SK-N-SH treated with all-trans-retinoic acid at 6 μM for 48 hours (cell line): ENCODE results near the gene IPO5.

Experiments used
- BACH2 ChIP-seq: fragments of 250-450 bp; sonication (Bioruptor Pico); IDR thresholded peaks from 2 replicates; pipeline ENCODE4 v1.9.0; 2021; ENCODE audit warnings: mild to moderate bottlenecking, borderline replicate concordance
- CSDC2 ChIP-seq: fragments of 250-450 bp; sonication (Bioruptor Pico); IDR thresholded peaks from 2 replicates; pipeline ENCODE4 v1.5.0; 2020; ENCODE audit warnings: mild to moderate bottlenecking, moderate library complexity
- ESRRG ChIP-seq: fragments of 250-450 bp; sonication (Bioruptor Pico); IDR thresholded peaks from 2 replicates; pipeline ENCODE4 v1.6.1; 2021; ENCODE audit warnings: mild to moderate bottlenecking
- ISL1 ChIP-seq: fragments of 250-450 bp; sonication (Bioruptor Pico); IDR thresholded peaks from 2 replicates; pipeline ENCODE4 v2.1.2; 2022; ENCODE audit warnings: mild to moderate bottlenecking, moderate library complexity
- OSR1 ChIP-seq: fragments of 250-450 bp; sonication (Bioruptor Pico); IDR thresholded peaks from 2 replicates; pipeline ENCODE4 v1.8.0; 2022; ENCODE audit warnings: moderate library complexity, mild to moderate bottlenecking, inconsistent platforms
- PATZ1 ChIP-seq: fragments of 250-450 bp; sonication (Bioruptor Pico); IDR thresholded peaks from 2 replicates; pipeline ENCODE4 v1.8.0; 2020; ENCODE audit warnings: mild to moderate bottlenecking, moderate library complexity, borderline replicate concordance
- TCF4 ChIP-seq: fragments of 250-450 bp; sonication (Bioruptor Pico); IDR thresholded peaks from 2 replicates; pipeline ENCODE4 v1.8.0; 2021; ENCODE audit warnings: mild to moderate bottlenecking, moderate library complexity, borderline replicate concordance
- TSHZ2 ChIP-seq: fragments of 250-450 bp; sonication (Bioruptor Pico); IDR thresholded peaks from 2 replicates; pipeline ENCODE4 v1.5.0; 2020; ENCODE audit warnings: mild to moderate bottlenecking, moderate library complexity
- ZFP3 ChIP-seq: fragments of 250-450 bp; sonication (Bioruptor Pico); IDR thresholded peaks from 2 replicates; pipeline ENCODE4 v1.5.0; 2020; ENCODE audit warnings: mild to moderate bottlenecking, moderate library complexity
- ZNF565 ChIP-seq: fragments of 450-650 bp; formaldehyde crosslinking; conservative IDR thresholded peaks from 2 replicates; pipeline ENCODE4 v1.5.0; 2020; ENCODE audit warnings: low read depth, mild to moderate bottlenecking, moderate library complexity
- TF ChIP-seq, protein P1 (sequence below): fragments of 250-450 bp; sonication (Bioruptor Pico); IDR thresholded peaks from 2 replicates; pipeline ENCODE4 v1.8.0; 2021; ENCODE audit warnings: low read depth, mild to moderate bottlenecking, moderate library complexity, borderline replicate concordance

DNA sequence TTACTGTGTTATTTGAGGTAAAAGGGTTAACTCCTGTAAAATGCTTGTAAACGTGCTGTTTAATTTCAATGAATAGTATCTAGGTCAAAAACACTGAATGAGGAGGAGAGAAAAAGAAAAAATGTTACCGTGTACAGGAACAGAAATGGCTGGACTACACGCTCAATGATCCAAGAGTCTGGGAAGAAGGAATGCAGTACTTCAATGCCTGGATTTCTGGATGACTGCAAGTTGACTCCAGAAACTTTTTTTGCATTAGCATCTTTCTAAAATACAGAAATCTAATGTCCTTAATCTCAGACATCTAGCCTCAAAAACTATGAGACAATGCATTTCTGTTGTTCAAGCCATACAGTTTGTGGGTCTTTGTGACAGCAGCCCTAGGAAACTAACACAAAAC, 17.4 kb upstream of the IPO5 start:
- TF ChIP-seq, protein P1, sequence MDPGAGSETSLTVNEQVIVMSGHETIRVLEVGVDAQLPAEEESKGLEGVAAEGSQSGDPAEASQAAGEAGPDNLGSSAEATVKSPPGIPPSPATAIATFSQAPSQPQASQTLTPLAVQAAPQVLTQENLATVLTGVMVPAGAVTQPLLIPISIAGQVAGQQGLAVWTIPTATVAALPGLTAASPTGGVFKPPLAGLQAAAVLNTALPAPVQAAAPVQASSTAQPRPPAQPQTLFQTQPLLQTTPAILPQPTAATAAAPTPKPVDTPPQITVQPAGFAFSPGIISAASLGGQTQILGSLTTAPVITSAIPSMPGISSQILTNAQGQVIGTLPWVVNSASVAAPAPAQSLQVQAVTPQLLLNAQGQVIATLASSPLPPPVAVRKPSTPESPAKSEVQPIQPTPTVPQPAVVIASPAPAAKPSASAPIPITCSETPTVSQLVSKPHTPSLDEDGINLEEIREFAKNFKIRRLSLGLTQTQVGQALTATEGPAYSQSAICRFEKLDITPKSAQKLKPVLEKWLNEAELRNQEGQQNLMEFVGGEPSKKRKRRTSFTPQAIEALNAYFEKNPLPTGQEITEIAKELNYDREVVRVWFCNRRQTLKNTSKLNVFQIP (CRISPR knock-in tag): no peak
- TF ChIP-seq CSDC2: no peak
- TF ChIP-seq ISL1: no peak
- TF ChIP-seq OSR1 (CRISPR knock-in tag): no peak
- TF ChIP-seq ZNF565 (CRISPR knock-in tag): no peak
- no peak for TF ChIP-seq ZFP3 (CRISPR knock-in tag)
- no peak for TF ChIP-seq BACH2 (CRISPR knock-in tag)
- no peak for TF ChIP-seq ESRRG (CRISPR knock-in tag)
- TF ChIP-seq TCF4 (CRISPR knock-in tag): no peak
- no peak for TF ChIP-seq PATZ1 (CRISPR knock-in tag)
- no peak for TF ChIP-seq TSHZ2 (CRISPR knock-in tag)
